Breast epithelium (tissue), 4 donors: Measurements from ENCODE around the gene IGSF22. TPM values are rescaled to one million over a fixed set of nuclear protein-coding genes. Genes with fewer than 3 reads are reported as not detected.

ENCODE experiments used
- DNase-seq, 2 donors: peaks; one replicate each; pipeline ENCODE4 v3.0.0-alpha.2; 2019; ENCODE audit warnings: low spot score in 2 of 2
- H3K27ac ChIP-seq, 2 donors: fragments of 200-600 bp; sonication (generic) in 1 of 2; one replicate each; pipeline ENCODE4 v1.5.1; 2016 to 2019; ENCODE audit warnings: mild to moderate bottlenecking in 1 of 2
- H3K27me3 ChIP-seq, 2 donors: fragments of 200-600 bp; sonication (generic) in 1 of 2; one replicate each; pipeline versions ENCODE4 v1.5.1 to v1.6.0; 2017 to 2019; ENCODE audit warnings: control low read depth in 1 of 2, mild to moderate bottlenecking in 1 of 2
- H3K36me3 ChIP-seq: fragments of 200-600 bp; one replicate; pipeline ENCODE4 v1.5.1; 2019
- H3K4me1 ChIP-seq, 2 donors: fragments of 200-600 bp; sonication (generic); one replicate each; pipeline ENCODE4 v1.5.1; 2016 to 2019; ENCODE audit warnings: control low read depth in 1 of 2
- H3K4me3 ChIP-seq, 3 donors: fragments of 200-600 bp; sonication (generic); 1 replicate in 2 of 3; 2 replicates in 1 of 3; pipeline ENCODE4 v1.5.1; 2016 to 2019; ENCODE audit warnings: mild to moderate bottlenecking in 3 of 3, moderate library complexity in 2 of 3
- H3K9me3 ChIP-seq, 2 donors: fragments of 200-600 bp; sonication (generic) in 1 of 2; one replicate each; pipeline ENCODE4 v1.5.1; 2016 to 2019; ENCODE audit warnings: control low read depth in 1 of 2
- POLR2A ChIP-seq: fragments of 450-650 bp; IDR thresholded peaks from one replicate; pipeline ENCODE4 v1.6.1; 2016; ENCODE audit warnings: antibody characterized with exemption, mild to moderate bottlenecking, moderate library complexity
- POLR2AphosphoS5 ChIP-seq, 3 donors: sonication (generic); formaldehyde crosslinking; IDR thresholded peaks; one replicate each; pipeline ENCODE4 v1.6.1; 2017; ENCODE audit warnings: antibody characterized with exemption in 3 of 3
- intact Hi-C: fragments of 100-400 bp; cut with DNase I; formaldehyde crosslinking; loops from one replicate; pipeline ENCODE4 v1.15.1; 2023; ENCODE audit warnings: low total_unique reads
- total RNA-seq, 3 donors: library from RNA; depleted of rRNA; stranded (reverse); fragments of >200 nt; gene quantifications; one replicate each; pipeline ENCODE4 v1.1.0, GENCODE V29; 2016
- TF ChIP-seq, protein P1 (sequence below), 3 donors: fragments of 450-650 bp; IDR thresholded peaks; one replicate each; pipeline ENCODE4 v1.5.1; 2016 to 2017; ENCODE audit warnings: antibody characterized with exemption in 3 of 3, mild to moderate bottlenecking in 3 of 3, moderate library complexity in 3 of 3

The IGSF22 gene
- total RNA-seq, 3 donors from 2014 or later, result 0.44 to 0.66 TPM; not detected in 1

DNA sequence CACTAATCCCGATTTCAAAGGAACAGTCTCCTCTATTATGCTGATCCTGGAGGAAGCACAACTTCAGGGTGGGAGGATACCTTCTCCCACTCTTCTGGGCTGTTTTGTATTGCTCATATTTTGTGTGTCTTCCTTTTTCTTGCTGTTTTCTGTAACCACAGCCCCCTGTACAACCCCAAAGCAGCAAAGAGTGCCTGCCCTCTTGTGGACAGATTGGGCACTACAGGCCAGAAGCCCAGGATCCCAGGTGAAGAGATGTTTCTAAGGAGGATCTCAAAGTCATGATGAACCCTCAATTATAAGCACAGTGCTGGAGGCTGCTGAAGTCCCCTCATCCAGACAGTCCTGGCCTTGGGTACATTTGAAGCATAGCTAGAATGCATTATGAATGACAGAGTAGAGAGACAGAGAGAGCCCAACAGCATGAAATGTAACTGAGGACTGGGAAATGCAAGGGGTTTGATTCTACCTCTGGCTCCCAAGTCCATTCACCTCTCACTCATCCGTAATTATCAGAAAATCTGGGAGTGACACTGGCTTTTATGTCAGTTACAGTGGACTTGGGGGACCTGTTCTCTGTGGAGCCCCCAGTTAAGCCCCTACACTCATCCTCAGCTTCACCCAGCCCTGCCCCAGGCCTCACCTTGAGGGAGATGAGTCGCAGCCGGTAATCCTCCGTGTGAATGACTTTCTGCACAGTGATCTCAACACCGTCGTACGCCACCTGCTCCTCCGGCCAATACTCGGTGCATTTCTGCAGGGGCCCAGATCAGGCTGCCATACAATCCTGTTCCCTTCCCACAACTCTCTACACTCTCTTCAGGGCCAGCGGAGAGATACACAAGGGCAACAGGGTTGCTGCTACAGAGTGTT, 6.2 kb upstream of the IGSF22 start:
- intact Hi-C loops, result no loop called here
- Histone ChIP-seq H3K9me3 (no peaks in the 10 kb centered on the region), H3K27ac (no peak overlapping the region), H3K4me3 (no peak overlapping the region), H3K27me3 (no peaks in the 10 kb centered on the region), H3K4me1 (no peaks in the 10 kb centered on the region), H3K36me3 (no peaks in the 10 kb centered on the region)
- DNase-seq, result peak in 1 of 2 donors; percentile 34
- TF ChIP-seq POLR2A, result no peak
- TF ChIP-seq, protein P1, sequence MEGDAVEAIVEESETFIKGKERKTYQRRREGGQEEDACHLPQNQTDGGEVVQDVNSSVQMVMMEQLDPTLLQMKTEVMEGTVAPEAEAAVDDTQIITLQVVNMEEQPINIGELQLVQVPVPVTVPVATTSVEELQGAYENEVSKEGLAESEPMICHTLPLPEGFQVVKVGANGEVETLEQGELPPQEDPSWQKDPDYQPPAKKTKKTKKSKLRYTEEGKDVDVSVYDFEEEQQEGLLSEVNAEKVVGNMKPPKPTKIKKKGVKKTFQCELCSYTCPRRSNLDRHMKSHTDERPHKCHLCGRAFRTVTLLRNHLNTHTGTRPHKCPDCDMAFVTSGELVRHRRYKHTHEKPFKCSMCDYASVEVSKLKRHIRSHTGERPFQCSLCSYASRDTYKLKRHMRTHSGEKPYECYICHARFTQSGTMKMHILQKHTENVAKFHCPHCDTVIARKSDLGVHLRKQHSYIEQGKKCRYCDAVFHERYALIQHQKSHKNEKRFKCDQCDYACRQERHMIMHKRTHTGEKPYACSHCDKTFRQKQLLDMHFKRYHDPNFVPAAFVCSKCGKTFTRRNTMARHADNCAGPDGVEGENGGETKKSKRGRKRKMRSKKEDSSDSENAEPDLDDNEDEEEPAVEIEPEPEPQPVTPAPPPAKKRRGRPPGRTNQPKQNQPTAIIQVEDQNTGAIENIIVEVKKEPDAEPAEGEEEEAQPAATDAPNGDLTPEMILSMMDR (IDR thresholded peaks at IDR 0.05), result peak; percentile 87 to 93 (median 90)

GRCh38 chr11:18731441-18731840, 5.5 kb upstream of the IGSF22 start:
- H3K27ac ChIP-seq, result no peak overlapping the region
- TF ChIP-seq POLR2AphosphoS5 (IDR thresholded peaks at IDR 0.05), result no peak
- H3K36me3 ChIP-seq, result no peaks in the 10 kb centered on the region
- DNase-seq, result no peak
- no peaks in the 10 kb centered on the region for H3K4me1 ChIP-seq
- intact Hi-C loops, result no loop called here
- no peaks in the 10 kb centered on the region for H3K9me3 ChIP-seq
- no peaks in the 10 kb centered on the region for H3K27me3 ChIP-seq
- no peak overlapping the region for H3K4me3 ChIP-seq

DNA sequence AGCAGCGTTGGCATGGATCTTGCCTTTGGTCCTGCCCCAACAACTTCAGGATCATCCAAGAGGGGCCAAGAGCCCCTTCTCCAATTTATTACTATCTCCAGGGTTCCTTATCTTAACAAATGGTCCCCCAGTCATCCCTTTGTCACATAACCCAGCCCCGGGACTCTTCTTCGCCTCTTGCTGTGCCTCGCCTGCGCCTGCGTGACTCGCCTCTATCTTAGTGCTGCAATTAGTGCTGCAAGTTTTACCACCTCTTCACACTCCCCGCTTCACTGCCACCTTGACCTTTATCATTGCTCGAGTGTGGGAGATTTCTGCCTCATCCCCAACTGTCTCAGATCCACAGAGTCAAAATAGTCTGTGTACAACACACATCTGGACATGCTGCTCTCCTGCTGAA, 4.0 kb upstream of the IGSF22 start:
- no peaks in the 10 kb centered on the region for H3K27me3 ChIP-seq
- no peaks in the 10 kb centered on the region for H3K4me1 ChIP-seq
- intact Hi-C loops, result no loop called here
- no peaks in the 10 kb centered on the region for H3K9me3 ChIP-seq
- no peak overlapping the region for H3K4me3 ChIP-seq
- H3K27ac ChIP-seq, result no peak overlapping the region
- no peak for DNase-seq
- H3K36me3 ChIP-seq, result no peaks in the 10 kb centered on the region
- TF ChIP-seq POLR2A (no peak), POLR2AphosphoS5 (IDR thresholded peaks at IDR 0.05) (no peak)
- TF ChIP-seq, protein P1 (IDR thresholded peaks at IDR 0.05), result no peak

- H3K4me1 ChIP-seq, result no peaks in the 10 kb centered on the region
- intact Hi-C loops, result no loop called here
- TF ChIP-seq, protein P1 (IDR thresholded peaks at IDR 0.05), result no peak
- TF ChIP-seq POLR2AphosphoS5 (IDR thresholded peaks at IDR 0.05) (no peak), POLR2A (no peak)
Measured at GRCh38 chr11:18729426-18729825, 3.4 kb upstream of the IGSF22 start.

GRCh38 chr11:18728658-18729057, 2.7 kb upstream of the IGSF22 start:
- Histone ChIP-seq H3K9me3 (no peaks in the 10 kb centered on the region), H3K27me3 (no peaks in the 10 kb centered on the region), H3K36me3 (no peaks in the 10 kb centered on the region), H3K27ac (no peak overlapping the region), H3K4me3 (no peak overlapping the region), H3K4me1 (no peaks in the 10 kb centered on the region)
- no peak for DNase-seq
- TF ChIP-seq POLR2AphosphoS5 (IDR thresholded peaks at IDR 0.05) (no peak), POLR2A (no peak)
- TF ChIP-seq, protein P1 (IDR thresholded peaks at IDR 0.05), result no peak
- intact Hi-C loops, result no loop called here

More at GRCh38 chr11:18729426-18729825, 3.4 kb upstream of the IGSF22 start:
- no peak for DNase-seq
- Histone ChIP-seq H3K27ac (no peak overlapping the region), H3K9me3 (no peaks in the 10 kb centered on the region), H3K36me3 (no peaks in the 10 kb centered on the region), H3K4me3 (no peak overlapping the region), H3K27me3 (no peaks in the 10 kb centered on the region)
